AG08395 (cell line): ENCODE measurements around the gene CHMP1B.
A peak's percentile ranks its signal among the peaks of the same experiment; 100 is the strongest.
"Not testable (repeated sequence)": the region's sequence is repeated elsewhere in the genome, so short reads cannot be mapped to it uniquely, and the experiment has no call there.

ENCODE experiments used
- DNase-seq: peaks from one replicate; pipeline ENCODE4 v3.0.0; 2012; ENCODE audit warnings: mixed read lengths, low spot score

The CHMP1B gene

DNA sequence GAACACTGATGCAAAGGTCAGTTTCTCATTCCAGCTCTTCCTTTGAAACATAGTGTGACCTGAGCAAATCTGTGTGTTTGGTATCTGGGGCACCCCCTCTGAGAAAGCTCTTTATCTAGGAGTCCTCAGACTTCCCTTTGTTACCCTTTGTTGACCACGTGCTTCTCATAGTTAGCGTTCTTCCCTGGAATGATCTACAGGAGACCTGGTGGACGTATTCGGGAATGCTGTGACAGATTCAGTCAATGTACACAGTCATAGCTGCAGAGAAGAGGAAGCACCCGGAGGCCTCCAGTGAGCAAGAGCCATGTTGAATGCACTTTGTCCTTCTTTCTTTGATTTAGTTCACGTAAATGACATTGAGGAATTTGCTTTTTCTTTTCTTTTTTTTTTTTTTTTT, 10.7 kb upstream of the CHMP1B start:
- DNase-seq = no peak

DNA sequence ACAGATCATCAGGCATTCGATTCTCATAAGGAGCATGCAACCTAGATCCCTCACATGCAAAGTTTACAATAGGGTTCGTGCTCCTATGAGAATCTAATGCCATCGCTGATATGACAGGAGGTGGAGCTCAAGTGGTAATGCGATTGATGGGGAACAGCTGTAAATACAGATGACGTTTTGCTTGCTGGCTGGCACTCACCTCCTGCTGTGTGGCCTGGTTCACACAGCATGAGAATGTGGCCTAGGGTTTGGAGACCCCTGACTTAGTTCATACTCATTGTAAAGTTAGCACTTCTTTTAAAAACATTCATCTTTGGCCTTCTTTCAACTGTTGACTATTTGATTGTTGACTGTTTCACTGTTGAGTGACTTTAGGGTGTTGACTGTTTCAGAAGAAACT, 8.7 kb upstream of the CHMP1B start:
- no peak for DNase-seq

DNA sequence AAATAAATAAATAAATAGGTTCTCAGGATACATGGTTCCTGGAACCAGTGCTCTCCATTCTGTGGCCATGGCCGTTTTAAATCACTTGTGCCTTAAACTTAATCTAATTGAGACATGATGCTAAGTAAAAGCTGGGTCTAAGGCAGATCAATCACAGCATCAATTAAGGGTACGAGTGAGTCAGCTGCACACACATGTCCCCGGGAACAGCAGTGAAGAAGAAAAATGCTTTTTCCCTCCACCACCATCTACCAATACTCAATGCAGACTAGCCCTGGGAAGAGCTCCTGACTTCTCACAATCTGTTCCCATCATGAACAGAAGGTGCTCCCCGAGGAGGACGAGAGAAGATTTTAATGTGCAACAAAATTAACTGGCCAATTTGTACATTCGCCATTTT, 6.8 kb upstream of the CHMP1B start:
- DNase-seq = no peak

DNA sequence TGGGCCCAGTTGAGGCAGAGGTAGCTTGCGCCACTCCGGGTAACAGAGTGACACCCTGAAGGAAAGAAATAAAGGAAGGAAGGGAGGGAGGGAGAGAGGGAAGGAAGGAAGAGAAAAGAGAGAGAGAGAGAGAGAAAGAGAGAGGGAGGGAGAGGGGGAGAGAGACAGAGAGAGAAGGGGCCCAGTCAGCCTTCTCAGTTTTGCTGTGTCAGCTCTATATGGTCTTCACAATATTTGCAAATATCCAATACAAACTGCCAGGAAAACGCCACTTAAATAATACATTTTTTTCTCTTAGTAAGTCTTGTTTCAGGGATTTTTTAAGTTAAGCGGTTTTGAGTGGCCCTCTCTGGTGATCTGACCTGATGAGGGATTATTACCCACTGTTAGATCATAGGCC, 5.6 kb upstream of the CHMP1B start:
- DNase-seq = no peak

DNA sequence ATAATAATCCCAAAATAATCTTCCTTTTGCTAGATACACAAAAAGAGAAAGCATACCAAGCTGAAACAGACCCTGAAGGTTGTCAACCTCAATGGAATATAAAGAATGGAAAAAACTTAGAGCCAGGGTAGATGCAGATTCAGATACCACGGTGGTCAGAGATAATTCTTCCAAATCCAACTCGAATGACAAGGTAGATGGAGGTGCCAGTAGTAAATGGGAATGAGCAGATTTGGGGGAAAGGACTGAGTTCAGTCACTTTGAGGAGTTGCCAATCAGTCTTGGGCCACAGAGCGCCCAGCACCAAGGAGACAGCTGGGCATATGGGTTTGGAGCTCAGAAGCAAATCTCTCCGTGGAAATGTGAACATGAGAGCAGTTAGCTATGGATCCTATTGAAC, 3.4 kb upstream of the CHMP1B start:
- DNase-seq = no peak

DNA sequence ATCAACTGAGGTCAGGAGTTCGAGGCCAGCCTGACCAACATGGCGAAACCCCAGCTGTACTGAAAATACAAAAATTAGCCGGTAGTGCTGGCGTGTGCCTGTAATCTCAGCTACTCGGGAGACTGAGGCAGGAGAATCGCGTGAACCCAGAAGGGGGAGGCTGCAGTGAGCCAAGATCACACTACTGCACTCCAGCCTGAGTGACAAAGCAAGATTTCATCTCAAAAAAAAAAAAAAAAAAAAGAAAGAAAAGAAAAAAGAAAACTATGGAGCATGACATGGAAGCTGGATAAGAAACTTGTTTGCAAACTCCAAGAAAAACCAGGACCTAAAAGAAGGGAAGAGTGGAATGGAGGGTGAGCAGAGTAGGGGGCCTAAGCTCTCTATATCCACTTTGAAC, 1.9 kb upstream of the CHMP1B start:
- DNase-seq = no peak

DNA sequence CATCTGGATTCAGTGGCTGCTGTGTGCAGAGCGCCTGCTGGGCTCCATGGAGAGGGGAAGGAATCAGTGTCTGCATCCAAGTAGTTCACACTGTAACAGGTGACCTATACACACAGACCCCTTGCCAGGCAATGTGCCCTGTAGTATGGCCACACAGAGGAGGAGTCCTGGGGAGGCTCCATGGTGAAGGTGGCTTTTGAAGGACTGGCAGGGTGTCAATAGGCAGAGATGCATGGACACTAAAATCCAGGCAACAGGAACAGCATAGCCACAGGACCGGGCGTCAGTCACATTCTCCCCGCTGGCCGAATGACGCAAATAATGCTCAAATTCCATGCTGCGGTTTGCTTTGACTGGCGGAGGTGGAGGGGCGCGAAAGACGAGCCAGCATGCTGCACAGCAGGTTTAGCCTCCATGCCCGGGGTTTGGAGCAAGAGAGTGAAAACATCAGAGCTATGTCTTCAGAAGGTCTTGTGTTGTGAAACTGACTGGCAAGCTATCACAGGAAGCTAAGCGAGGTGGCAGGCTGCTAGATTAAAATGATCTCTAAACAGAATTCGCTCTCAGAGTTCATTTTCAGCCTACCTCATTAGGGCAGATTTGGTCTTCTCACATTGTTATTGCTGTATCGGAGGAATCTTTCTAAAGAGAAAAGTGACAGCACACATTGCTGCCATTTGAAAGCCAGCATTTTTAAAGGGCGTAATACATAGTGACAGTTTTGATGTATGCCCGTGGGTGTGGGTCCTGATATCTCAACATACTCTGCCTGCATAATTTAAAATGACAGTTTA, 1.2 kb upstream of the CHMP1B start:
- DNase-seq = peak; percentile 73

DNA sequence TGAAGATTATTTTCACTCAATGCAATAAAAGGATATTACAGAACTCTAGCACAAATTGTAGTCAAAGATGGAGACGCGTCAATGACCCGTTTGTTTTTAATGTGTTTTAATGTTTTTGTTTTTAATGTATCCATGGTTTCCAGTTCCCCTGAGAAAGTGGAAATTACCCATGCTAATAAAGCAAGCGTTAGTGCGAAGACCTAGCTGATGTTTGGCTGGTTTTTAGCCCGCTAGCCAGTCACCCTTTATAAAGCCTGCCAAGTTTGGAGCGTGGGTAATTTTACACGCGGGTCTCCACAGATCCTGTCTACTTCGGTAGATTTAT, 430 bp upstream of the CHMP1B start:
- peak; percentile 45 for DNase-seq

DNA sequence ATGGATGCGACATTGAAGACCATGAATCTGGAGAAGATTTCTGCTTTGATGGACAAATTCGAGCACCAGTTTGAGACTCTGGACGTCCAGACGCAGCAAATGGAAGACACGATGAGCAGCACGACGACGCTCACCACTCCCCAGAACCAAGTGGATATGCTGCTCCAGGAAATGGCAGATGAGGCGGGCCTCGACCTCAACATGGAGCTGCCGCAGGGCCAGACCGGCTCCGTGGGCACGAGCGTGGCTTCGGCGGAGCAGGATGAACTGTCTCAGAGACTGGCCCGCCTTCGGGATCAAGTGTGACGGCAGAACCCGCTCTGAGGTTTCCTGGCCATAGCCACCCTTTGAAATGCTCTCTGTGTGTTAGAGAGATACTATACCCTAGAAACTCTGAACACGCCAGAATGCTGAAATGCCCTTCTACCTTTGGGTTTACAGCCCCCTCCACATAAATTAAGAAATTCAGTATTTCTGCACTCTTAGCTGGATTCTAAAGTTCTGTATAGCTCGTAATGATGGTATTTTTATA, 659 bp downstream of the CHMP1B start:
- peak; percentile 23 for DNase-seq

DNA sequence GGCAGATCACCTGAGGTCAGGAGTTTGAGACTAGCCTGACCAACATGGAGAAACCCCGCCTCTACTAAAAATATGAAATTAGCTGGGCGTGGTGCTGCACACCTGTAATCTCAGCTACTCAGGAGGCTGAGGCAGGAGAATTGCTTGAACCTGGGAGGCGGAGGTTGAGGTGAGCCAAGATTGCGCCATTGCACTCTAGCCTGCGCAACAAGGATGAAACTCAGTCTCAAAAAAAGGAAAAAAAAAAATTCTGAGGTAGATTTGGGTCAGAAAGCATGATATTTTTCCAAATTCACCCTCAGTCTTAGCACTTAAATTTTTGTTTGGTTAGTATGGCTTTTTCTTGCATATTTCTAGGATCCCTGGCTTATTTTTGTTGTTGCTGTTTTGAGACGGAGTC, 3.3 kb downstream of the CHMP1B start:
- not testable (repeated sequence) for DNase-seq

DNA sequence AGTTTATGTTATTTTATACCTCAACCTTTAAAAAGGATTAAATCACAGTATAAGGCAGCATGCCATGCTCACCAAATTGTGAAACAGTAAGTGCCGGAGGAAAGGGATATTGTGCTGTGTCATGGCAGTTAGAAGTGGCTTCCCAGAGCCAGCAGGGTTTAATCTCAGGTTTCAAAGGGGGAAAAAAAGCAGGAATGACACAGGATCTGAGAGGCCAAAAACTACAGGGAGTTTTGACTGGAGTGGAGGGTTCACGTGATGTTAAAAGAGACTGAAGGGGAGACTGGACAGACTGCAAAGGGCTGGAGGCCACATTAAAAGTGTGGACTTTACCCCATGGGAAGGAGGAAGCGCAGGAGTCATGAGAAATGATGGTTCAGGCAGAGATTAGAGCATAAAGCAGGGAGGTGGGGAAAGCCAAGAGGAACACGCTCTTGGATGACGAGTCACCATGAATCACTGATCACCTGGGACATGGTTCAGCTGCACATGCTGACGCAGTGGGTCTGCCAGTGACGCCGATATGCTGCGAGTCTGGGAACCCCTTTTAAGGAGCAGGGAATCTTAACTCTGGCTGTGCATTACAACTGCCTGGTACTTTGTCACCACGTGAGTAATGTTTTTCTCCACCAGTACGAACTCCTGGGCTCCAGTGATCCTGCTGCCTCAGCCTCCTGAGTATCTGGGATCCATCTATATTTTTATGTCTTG, 6.1 kb downstream of the CHMP1B start:
- peak; percentile 89 for DNase-seq

DNA sequence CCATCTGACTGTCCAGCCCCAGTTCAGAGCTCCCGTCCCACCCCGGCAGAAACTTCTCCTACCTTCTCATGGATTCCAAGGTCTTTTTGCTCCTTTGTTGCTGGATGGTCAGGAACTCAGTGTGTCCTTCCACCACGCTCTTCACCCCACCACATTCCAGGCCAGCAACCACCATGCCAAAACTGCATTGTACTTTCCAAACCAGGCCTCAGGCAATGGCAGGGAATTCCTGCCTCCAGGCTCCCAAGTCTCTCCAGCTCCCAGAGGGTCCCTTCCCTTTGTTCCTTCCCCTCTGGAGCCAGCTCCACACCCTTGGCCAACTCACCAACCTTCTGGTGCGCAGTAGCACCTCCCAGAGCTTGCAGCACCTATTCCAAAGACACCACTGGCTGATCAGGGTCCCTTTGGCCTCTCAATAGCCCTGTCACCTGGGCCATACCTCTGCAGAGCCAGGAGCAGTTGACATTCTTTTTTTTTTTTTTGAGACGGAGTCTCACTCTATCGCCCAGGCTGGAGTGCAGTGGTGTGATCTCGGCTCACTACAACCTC, 8.1 kb downstream of the CHMP1B start:
- DNase-seq = no peak

DNA sequence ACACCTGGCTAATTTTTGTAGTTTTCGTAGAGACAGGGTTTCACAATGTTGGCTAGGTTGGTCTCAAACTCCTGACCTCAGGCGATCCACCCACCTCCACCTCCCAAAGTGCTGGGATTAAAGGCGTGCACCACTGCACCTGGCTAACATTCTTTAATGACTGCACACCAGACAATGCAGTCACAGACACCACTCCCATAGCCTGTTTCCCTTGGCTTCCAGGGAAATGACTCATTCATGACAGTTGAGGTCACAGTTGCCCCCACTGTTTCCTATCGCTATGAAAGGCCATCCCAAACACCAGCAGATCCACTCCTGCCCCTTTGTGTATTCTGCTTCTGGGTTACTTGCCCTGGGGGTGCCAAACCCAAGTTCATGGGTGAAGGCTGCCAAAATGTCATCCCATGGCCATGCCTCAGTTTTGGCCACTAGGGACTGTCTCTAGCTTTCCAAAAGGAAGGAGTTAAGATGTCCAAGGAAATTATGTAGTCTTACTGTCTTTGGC, 8.7 kb downstream of the CHMP1B start:
- DNase-seq = peak; percentile 67

DNA sequence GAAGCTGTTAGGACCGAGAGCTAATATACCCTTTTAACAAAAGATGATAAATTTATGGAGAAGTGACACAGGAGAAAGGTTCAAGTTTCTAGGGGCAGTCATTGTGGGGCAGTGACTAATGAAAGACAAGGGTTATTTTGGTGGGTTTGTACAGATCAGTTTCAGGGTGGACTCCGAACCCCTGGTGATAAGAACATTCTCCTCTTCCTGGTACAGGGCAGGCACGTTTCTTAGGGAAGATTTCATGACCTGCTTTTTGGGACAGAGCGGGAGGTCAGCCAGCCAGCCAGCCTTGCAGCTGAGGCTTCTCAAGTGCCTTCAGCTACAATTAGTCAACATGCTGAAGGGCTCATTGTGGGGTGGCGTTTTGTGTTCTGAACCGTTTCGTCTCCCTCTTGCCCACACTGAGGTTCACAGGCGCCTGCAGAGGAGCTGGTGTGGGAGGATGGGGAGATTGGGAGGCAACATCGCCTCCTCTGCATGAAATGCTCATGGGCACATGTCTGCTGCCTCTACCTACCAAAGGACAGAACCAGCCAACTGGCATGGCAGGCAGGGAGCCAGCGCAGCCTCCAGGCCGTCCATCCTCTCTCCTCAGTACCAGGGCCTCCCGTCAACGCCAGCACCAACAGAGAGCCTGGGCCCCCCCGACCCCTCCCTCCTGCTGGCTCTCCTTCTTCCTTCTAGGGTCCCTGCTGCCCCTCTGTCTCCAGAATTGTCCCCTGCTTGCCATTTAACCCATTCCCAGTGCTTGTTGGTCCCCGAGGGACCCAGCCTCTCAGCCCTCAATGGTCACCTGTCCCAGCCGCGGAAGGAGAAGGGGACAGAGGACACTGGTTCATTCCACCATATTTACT, 9.6 kb downstream of the CHMP1B start:
- DNase-seq = no peak

DNA sequence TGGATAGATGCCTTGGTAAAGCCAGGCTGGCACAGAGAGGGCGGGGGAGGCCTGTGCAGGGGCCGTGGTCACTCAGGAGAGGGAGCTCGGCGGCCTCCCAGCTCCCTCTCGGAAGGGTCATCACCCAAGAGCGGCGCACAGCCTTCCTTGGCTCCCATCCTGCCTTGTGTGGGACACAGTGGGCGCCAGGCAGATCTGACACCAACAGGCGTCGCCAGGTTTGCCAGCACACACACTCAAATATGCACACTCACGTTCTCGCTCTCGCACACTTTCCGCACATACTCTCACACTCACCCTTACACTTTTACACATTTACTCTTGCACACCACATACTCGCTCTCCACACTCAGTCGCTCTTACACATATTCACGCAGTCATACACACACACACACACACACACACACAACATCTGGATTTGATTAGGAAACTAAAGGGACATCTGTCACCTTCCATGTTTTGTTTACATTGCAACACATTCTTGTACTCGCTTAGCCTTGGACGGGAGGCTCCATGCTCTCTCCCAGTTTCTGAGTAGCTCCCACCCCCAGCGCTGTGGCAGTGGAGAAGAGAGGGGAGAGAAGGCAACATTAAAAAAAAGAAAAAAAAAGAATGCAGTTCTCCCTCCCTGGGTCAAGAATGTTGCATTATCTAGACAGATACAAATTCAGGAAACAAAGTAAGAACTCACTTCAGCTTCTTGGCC, 10.5 kb downstream of the CHMP1B start:
- no peak for DNase-seq

DNA sequence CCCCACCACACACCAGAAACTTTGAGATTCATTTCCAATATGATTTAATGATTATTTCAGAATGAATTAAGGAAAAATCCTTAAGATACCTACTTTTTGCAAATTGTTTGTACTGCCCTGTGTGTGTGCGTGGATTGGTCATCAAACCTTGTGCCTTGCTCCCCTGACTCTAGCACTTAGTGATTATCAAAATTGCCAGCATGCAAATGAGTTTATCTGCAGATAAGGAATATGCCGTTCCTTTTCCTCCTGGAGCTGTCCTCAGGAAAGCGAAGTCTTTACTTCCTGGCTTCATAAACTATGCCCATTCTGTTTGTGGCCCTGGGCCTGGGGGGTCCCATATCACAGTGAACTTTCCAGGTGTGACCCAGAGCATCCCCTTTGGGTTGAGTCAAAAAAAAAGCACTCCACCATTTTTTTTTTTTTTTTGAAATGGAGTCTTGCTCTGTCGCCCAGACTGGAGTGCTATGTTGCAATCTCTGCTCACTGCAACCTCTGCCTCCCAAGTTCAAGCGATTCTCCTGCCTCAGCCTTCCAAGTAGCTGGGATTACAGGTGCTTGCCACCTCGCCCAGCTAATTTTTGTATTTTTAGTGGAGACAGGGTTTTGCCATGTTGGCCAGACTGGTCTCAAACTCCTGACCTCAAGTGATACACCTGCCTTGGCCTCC, 11.4 kb downstream of the CHMP1B start:
- no peak for DNase-seq

DNA sequence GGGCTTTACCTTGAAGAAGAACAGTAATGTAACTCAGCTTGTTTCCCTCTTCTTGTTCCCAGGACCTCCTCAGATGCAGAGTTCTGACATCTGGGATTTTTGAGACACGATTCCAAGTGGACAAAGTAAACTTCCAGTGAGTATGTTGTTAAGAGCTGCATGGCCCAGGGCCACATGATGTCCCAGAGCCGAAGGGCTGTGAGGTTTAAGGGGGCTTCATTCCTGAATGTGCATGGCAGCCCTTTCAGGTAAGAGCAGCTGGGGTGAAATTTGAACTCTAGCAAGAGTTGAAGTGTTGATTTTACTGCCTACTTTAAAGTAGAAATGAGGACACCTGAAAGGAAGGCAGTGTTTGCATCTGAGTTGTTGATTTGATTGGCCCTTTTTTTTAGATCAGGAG, 13.3 kb downstream of the CHMP1B start:
- no peak for DNase-seq

DNA sequence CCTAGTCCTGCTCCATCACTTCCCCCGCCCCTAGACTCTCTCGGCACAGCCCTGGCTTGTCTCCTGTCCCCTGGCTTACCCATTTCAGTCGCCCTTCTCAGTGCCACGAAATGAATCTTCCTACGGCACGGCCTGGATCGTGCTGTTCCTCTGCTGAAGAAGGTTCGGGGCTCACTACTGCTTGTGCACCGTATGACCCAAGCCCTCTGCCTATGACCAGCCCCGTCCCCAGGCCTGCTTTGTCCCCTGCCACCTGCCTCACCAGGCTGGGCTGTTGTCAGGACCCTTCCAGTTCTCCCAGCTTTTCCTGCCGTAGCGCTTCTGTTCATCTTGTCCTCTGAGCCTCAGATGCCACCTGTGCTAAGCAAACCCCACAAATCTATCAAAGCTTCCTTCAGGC, 13.9 kb downstream of the CHMP1B start:
- DNase-seq = no peak

DNA sequence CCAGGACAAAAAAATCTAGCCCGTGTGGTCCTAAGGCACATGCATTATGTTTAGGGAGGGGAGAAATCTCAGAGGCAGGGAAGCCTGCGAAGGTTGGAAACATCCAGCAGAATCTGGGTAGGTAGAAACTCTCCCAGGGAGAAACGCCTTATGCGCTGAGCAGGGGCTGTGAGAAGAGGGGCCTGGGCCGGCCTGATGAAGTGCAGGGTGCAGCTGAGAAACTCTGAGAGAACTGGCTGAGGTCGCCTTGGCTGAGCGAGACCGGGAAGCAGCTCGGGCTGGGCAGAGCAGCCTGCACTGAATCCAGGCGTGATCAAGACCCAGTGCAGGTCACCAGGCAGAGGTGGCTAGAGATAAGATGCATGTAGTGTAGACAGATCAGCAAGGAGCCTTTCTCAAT, 15.1 kb downstream of the CHMP1B start:
- DNase-seq = no peak

DNA sequence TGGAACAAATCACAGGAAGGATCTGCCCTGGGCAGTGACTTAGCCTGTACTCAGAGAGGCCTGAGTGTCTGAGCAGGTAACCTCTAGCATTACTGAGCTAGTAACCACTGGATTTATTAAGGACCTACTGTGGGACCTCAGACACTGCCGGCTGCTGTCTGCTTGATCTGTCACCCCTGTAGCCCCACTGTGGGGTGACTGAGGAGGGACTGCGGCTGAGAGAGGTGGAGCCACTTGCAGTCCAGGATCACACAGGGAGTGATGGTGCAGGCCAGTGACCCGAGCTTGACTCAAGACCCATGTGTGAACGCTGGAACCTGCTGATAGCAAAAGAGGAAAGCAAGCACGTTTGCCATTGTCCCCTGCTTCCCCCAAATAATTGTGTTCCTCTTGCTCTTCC, 15.6 kb downstream of the CHMP1B start:
- DNase-seq = no peak

DNA sequence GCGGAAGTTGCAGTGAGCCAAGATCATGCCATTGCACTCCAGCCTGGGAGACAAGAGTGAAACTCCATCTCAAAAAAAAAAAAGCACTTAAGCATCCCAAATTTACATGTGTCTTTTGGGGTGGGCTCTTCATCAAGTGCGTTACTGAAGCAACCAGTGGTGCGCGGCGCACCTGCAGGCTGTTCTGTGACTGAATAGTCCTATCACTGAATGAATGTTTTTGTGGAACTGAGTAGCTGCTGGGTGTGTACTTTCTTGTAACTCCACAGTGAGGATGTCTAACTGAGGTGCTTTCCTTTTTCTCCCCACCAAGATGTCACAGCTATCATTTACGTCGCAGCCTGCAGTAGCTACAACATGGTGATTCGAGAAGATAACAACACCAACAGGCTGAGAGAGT, 17.0 kb downstream of the CHMP1B start:
- DNase-seq = no peak
